Lower leg skin (tissue), 3 donors: ENCODE measurements around the gene GART.

Source experiments
- CTCF ChIP-seq, 3 donors: fragments of 450-650 bp; IDR thresholded peaks; one replicate each; pipeline ENCODE4 v1.5.1; 2016; ENCODE audit warnings: antibody characterized with exemption in 3 of 3, mild to moderate bottlenecking in 3 of 3, moderate library complexity in 2 of 3
- POLR2A ChIP-seq, 2 donors: fragments of 450-650 bp; IDR thresholded peaks; one replicate each; pipeline ENCODE4 v1.6.1; 2016 to 2017; ENCODE audit warnings: antibody characterized with exemption in 2 of 2, mild to moderate bottlenecking in 1 of 2, moderate library complexity in 1 of 2

GRCh38 chr21:33587792-33588484, 46.0 kb upstream of the GART start:
- TF ChIP-seq CTCF (IDR thresholded peaks at IDR 0.05) = no peak
- TF ChIP-seq POLR2A (IDR thresholded peaks at IDR 0.05) = no peak
